Measurements from ENCODE around the gene GNAO1.

Gene GNAO1

DNA sequence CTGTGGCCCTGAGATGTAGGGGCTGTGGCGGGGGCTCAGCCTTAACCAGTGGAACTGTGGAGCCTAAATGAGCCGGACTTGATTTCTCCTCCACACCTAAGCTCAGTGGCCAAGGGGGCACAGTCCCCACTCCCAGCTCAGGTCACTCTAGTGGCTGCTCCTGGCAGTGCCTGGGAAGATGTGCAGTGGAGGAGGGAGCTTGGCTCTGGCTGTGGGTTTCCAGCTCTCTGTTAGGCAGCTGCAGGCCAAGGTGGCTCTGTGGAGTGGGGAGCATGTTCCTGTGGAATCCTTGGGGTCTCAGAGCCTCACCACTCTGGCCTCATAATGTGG, 157.8 kb downstream of the GNAO1 start:
- H4K5ac ChIP-seq (ENCODE audit: low read length) = no peak overlapping the region
- DNase-seq = no peak
- H3K56ac ChIP-seq (ENCODE audit: low read length) = no peak overlapping the region
- no CpG with 5 or more reads among the region's 2 CpGs for WGBS (ENCODE audit: extremely low coverage, insufficient coverage, low lambda C conversion rate)
- H2BK15ac ChIP-seq (replicated peaks; ENCODE audit: low read depth) = no peak overlapping the region
- H3K27ac ChIP-seq (ENCODE audit: low read depth, low read length) = no peak overlapping the region
- no peak overlapping the region for H3K4ac ChIP-seq (ENCODE audit: low read depth, low read length)
- H2BK5ac ChIP-seq (ENCODE audit: low read length) = no peak overlapping the region
- H3K79me2 ChIP-seq (ENCODE audit: control insufficient read depth, insufficient read depth, low read length) = no peaks in the 10 kb centered on the region
- H3K18ac ChIP-seq (ENCODE audit: low read length) = no peak overlapping the region
- no peaks in the 10 kb centered on the region for H3K4me1 ChIP-seq (ENCODE audit: control insufficient read depth, low read depth, low read length)
- no peak overlapping the region for H4K8ac ChIP-seq (ENCODE audit: low read depth, low read length)
- H3K79me1 ChIP-seq (ENCODE audit: low read length) = no peaks in the 10 kb centered on the region
- no peak overlapping the region for H3K4me2 ChIP-seq (ENCODE audit: low read length)
- H2BK120ac ChIP-seq (ENCODE audit: low read depth, low read length) = no peak overlapping the region
- no peaks in the 10 kb centered on the region for H3K27me3 ChIP-seq (ENCODE audit: insufficient read depth, low read length, poor library complexity)
- no peak overlapping the region for H3K4me3 ChIP-seq (ENCODE audit: low read length)
- H3K23ac ChIP-seq (ENCODE audit: low read length) = no peak overlapping the region
- H3K36me3 ChIP-seq (ENCODE audit: control insufficient read depth, insufficient read depth, low read length) = no peaks in the 10 kb centered on the region
- no peak overlapping the region for H2AK5ac ChIP-seq (ENCODE audit: low read length)
- no peak overlapping the region for H3K9ac ChIP-seq (ENCODE audit: low read length)

DNA sequence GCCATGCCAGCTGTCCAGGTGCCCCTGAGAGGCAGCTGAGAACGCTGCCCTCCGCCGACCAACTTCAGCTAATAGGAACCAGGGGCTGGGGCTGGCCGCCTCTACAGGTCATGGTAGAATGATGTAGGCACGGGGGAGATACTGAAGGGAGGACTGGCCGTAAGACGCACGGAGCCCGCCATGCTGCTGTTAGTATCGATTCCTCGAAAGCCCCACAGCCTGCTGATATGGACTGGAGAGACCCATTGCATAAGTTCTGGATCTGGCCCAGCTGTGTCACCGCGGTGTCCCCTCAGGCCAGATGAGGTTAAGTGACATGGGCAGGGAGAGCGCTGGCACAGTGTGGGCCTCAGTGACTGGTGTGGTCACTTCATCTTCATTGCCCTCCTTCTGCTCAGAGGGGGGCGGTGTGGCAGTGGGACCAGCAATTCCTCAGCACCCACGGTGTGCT, 158.4 kb downstream of the GNAO1 start:
- Histone ChIP-seq H3K4ac (ENCODE audit: low read depth, low read length) (no peak overlapping the region), H4K8ac (ENCODE audit: low read depth, low read length) (no peak overlapping the region), H3K23ac (ENCODE audit: low read length) (no peak overlapping the region), H2BK5ac (ENCODE audit: low read length) (no peak overlapping the region), H3K18ac (ENCODE audit: low read length) (no peak overlapping the region), H3K27me3 (ENCODE audit: insufficient read depth, low read length, poor library complexity) (no peaks in the 10 kb centered on the region), H2BK120ac (ENCODE audit: low read depth, low read length) (no peak overlapping the region), H3K79me1 (ENCODE audit: low read length) (no peaks in the 10 kb centered on the region), H4K5ac (ENCODE audit: low read length) (no peak overlapping the region), H3K79me2 (ENCODE audit: control insufficient read depth, insufficient read depth, low read length) (no peaks in the 10 kb centered on the region), H3K56ac (ENCODE audit: low read length) (no peak overlapping the region), H2BK15ac (replicated peaks; ENCODE audit: low read depth) (no peak overlapping the region), H3K4me3 (ENCODE audit: low read length) (no peak overlapping the region), H3K36me3 (ENCODE audit: control insufficient read depth, insufficient read depth, low read length) (no peaks in the 10 kb centered on the region), H3K27ac (ENCODE audit: low read depth, low read length) (no peak overlapping the region), H2AK5ac (ENCODE audit: low read length) (no peak overlapping the region), H3K9ac (ENCODE audit: low read length) (no peak overlapping the region), H3K4me2 (ENCODE audit: low read length) (no peak overlapping the region), H3K4me1 (ENCODE audit: control insufficient read depth, low read depth, low read length) (no peaks in the 10 kb centered on the region)
- DNase-seq = no peak
- no CpG with 5 or more reads among the region's 16 CpGs for WGBS (ENCODE audit: extremely low coverage, insufficient coverage, low lambda C conversion rate)

DNA sequence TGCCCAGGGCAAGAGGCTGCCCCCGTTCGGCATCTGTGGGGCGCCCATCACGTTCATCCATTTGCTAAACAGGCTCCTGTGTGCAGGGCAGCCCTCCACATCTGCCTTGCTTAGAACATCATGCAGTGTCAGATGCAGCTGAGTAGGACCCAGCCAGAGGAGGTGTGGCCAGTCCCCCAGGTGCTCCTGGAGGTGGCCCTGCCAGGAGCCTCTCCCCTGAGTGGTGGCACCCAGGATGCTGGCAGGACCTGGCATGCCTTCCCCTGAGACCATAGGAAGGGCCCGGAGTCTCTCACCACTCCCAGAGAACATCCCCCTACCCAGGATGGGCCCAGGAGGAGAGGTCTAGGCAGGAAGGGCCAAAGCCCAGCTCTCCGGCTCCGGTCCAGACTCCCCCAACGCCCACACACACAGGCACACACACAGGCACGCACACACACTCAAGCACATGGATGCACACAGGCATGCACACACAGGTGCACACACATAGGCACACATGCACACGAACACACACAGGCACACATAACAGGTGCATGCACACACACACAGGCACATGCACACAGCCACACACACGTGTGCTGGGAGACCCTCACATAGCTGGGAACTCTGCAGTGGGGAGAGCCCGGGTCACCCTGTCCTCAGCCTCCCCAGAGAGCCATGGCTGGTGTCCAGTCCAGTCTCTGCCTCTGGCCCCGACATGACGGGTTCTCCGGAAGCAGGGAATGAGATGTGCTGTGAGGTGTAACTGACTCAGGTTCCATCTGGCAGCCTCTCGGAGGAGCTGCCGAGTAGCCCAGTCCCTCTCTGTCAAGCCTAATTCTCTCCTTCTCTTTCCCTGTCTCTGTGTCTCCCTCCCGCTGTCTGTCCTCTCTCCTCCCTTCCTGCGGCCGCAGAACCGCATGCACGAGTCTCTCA, 159.5 kb downstream of the GNAO1 start:
- DNase-seq = no peak

DNA sequence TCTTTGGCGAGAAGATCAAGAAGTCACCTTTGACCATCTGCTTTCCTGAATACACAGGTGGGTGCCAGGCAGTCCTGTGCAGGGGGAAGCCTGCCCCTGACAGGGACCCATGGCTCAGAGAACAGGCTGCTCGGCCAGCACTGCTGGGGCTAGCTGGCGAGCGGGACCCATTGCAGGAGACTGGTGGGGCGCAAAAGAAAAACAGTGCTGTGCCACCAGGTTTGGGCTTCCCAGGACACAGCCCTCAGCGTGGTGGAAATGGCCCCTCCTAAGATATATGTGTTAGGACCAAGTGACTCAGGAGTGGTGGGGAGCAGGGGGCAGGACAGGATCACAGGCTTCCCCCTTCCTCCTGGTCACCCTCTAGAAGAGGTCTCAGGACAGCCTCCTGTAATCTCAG, 160.2 kb downstream of the GNAO1 start:
- no peak for DNase-seq
- Histone ChIP-seq H3K4me2 (ENCODE audit: low read length) (no peak overlapping the region), H2BK120ac (ENCODE audit: low read depth, low read length) (no peak overlapping the region), H3K36me3 (ENCODE audit: control insufficient read depth, insufficient read depth, low read length) (no peaks in the 10 kb centered on the region), H3K79me2 (ENCODE audit: control insufficient read depth, insufficient read depth, low read length) (no peaks in the 10 kb centered on the region), H4K5ac (ENCODE audit: low read length) (no peak overlapping the region), H3K79me1 (ENCODE audit: low read length) (no peaks in the 10 kb centered on the region), H3K27ac (ENCODE audit: low read depth, low read length) (no peak overlapping the region), H3K4ac (ENCODE audit: low read depth, low read length) (no peak overlapping the region), H3K23ac (ENCODE audit: low read length) (no peak overlapping the region), H4K8ac (ENCODE audit: low read depth, low read length) (no peak overlapping the region), H3K56ac (ENCODE audit: low read length) (no peak overlapping the region), H3K4me1 (ENCODE audit: control insufficient read depth, low read depth, low read length) (peaks cover 4% of the 10 kb centered on the region), H2AK5ac (ENCODE audit: low read length) (no peak overlapping the region), H3K9ac (ENCODE audit: low read length) (no peak overlapping the region), H3K27me3 (ENCODE audit: insufficient read depth, low read length, poor library complexity) (no peaks in the 10 kb centered on the region), H2BK5ac (ENCODE audit: low read length) (no peak overlapping the region), H3K18ac (ENCODE audit: low read length) (no peak overlapping the region), H3K4me3 (ENCODE audit: low read length) (no peak overlapping the region), H2BK15ac (replicated peaks; ENCODE audit: low read depth) (no peak overlapping the region)
- no CpG with 5 or more reads among the region's 6 CpGs for WGBS (ENCODE audit: extremely low coverage, insufficient coverage, low lambda C conversion rate)

More for the DNA sequence above, 159.5 kb downstream of the GNAO1 start:
- Histone ChIP-seq H2BK120ac (ENCODE audit: low read depth, low read length) (no peak overlapping the region), H2BK15ac (replicated peaks; ENCODE audit: low read depth) (no peak overlapping the region), H3K36me3 (ENCODE audit: control insufficient read depth, insufficient read depth, low read length) (no peaks in the 10 kb centered on the region), H3K4me2 (ENCODE audit: low read length) (no peak overlapping the region), H3K27ac (ENCODE audit: low read depth, low read length) (no peak overlapping the region), H3K4me1 (ENCODE audit: control insufficient read depth, low read depth, low read length) (no peaks in the 10 kb centered on the region), H3K4ac (ENCODE audit: low read depth, low read length) (no peak overlapping the region), H3K56ac (ENCODE audit: low read length) (no peak overlapping the region), H3K4me3 (ENCODE audit: low read length) (no peak overlapping the region), H4K5ac (ENCODE audit: low read length) (no peak overlapping the region), H3K9ac (ENCODE audit: low read length) (no peak overlapping the region), H4K8ac (ENCODE audit: low read depth, low read length) (no peak overlapping the region), H3K79me2 (ENCODE audit: control insufficient read depth, insufficient read depth, low read length) (no peaks in the 10 kb centered on the region), H3K27me3 (ENCODE audit: insufficient read depth, low read length, poor library complexity) (no peaks in the 10 kb centered on the region), H2AK5ac (ENCODE audit: low read length) (no peak overlapping the region), H3K23ac (ENCODE audit: low read length) (no peak overlapping the region), H3K79me1 (ENCODE audit: low read length) (no peaks in the 10 kb centered on the region), H3K18ac (ENCODE audit: low read length) (no peak overlapping the region), H2BK5ac (ENCODE audit: low read length) (no peak overlapping the region)
- no CpG with 5 or more reads among the region's 22 CpGs for WGBS (ENCODE audit: extremely low coverage, insufficient coverage, low lambda C conversion rate)

DNA sequence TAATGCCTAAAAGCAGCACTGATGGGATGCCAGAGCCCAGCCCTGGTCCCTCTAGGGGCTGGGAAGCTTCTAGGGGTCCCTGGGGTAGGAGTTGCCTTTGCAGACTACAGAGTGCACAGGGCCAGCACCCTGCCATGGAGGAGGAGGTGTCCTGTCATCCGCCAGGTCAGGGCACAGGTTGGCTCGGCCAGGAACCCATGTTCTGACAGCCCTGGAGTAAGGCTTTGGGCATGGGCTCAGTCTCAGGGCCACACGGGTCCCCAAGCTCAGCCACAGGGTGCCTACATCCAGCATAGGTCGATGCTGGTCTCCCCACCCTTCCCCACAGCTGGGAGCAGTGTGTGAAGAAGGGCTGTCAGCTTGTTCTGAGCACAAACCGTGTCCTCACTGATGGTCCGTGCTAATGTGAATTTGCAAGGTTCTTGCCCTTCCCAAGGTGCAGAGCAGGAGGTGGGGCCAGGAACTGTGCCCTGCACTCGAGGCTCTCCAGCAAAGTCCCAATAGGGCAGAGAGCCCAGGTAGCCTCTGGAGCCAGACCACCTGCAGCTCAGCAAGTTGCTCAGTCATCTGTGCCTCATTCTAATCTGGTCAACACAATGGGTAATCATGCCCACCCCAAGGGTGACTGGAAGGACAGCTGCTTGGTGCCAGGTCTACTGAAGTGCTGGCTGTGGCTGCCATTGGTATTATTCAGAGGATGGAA, 161.2 kb downstream of the GNAO1 start:
- Histone ChIP-seq H3K18ac (ENCODE audit: low read length) (no peak overlapping the region), H2BK15ac (replicated peaks; ENCODE audit: low read depth) (no peak overlapping the region), H3K4me2 (ENCODE audit: low read length) (no peak overlapping the region), H2BK120ac (ENCODE audit: low read depth, low read length) (no peak overlapping the region), H3K23ac (ENCODE audit: low read length) (no peak overlapping the region), H3K79me1 (ENCODE audit: low read length) (no peaks in the 10 kb centered on the region), H3K79me2 (ENCODE audit: control insufficient read depth, insufficient read depth, low read length) (no peaks in the 10 kb centered on the region), H2AK5ac (ENCODE audit: low read length) (no peak overlapping the region), H3K36me3 (ENCODE audit: control insufficient read depth, insufficient read depth, low read length) (no peaks in the 10 kb centered on the region), H3K4me3 (ENCODE audit: low read length) (no peak overlapping the region), H3K27me3 (ENCODE audit: insufficient read depth, low read length, poor library complexity) (no peaks in the 10 kb centered on the region), H3K27ac (ENCODE audit: low read depth, low read length) (no peak overlapping the region), H3K56ac (ENCODE audit: low read length) (no peak overlapping the region), H3K4me1 (ENCODE audit: control insufficient read depth, low read depth, low read length) (peaks cover 4% of the 10 kb centered on the region), H3K4ac (ENCODE audit: low read depth, low read length) (no peak overlapping the region), H2BK5ac (ENCODE audit: low read length) (no peak overlapping the region), H4K5ac (ENCODE audit: low read length) (no peak overlapping the region), H4K8ac (ENCODE audit: low read depth, low read length) (no peak overlapping the region), H3K9ac (ENCODE audit: low read length) (no peak overlapping the region)
- no CpG with 5 or more reads among the region's 7 CpGs for WGBS (ENCODE audit: extremely low coverage, insufficient coverage, low lambda C conversion rate)
- no peak for DNase-seq

Data from mesendoderm (in vitro differentiated cells).